Skeletal muscle satellite cell (primary cell): ENCODE measurements around the gene NWD2.
A peak's percentile ranks its signal among the peaks of the same experiment; 100 is the strongest.

Experiments
- H3K27me3 ChIP-seq: 2 replicates; pipeline ENCODE4 v1.7.0; 2013; ENCODE audit warnings: low read length; ENCODE audit not compliant: control insufficient read depth, insufficient read depth
- H3K36me3 ChIP-seq: 2 replicates; pipeline ENCODE4 v1.7.0; 2013; ENCODE audit warnings: mild to moderate bottlenecking, control low read depth, low read length; ENCODE audit not compliant: insufficient read depth
- H3K4me1 ChIP-seq: 2 replicates; pipeline ENCODE4 v1.7.0; 2013; ENCODE audit warnings: low read length; ENCODE audit not compliant: control insufficient read depth, insufficient read depth
- H3K4me2 ChIP-seq: 2 replicates; pipeline ENCODE4 v1.7.0; 2013; ENCODE audit warnings: mild to moderate bottlenecking, low read length
- H3K4me3 ChIP-seq: 2 replicates; pipeline ENCODE4 v1.7.0; 2013; ENCODE audit warnings: low read length
- H3K9ac ChIP-seq: 2 replicates; pipeline ENCODE4 v1.7.0; 2013; ENCODE audit warnings: mild to moderate bottlenecking, low read depth, low read length, moderate library complexity
- H3K9me3 ChIP-seq: replicated peaks from 2 replicates; pipeline ENCODE4 v1.7.0; 2013; ENCODE audit warnings: mild to moderate bottlenecking, control low read depth, low read length

The NWD2 gene

DNA sequence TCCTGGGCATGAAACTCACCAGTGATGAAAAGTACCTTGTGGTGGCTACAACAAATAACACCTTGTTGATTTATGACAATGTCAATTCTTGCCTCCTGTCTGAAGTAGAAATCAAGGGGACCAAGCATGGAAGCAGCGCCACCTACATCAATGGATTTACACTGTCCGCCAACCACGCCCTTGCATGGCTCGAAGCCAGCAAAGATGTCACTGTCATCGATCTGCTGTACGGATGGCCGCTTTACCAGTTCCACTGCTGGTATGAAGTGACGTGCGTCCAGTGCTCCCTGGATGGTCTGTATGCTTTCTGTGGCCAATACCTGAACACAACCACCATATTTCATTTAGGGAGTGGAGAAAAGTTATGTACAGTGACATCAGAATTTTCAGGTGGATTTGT lies 200.5 kb downstream of the NWD2 start:
- H3K27me3 ChIP-seq: peaks cover 3% of the 10 kb centered on the region
- no peaks in the 10 kb centered on the region for H3K36me3 ChIP-seq
- no peak overlapping the region for H3K4me3 ChIP-seq
- no peak overlapping the region for H3K4me2 ChIP-seq
- no peak overlapping the region for H3K9ac ChIP-seq
- no peaks in the 10 kb centered on the region for H3K9me3 ChIP-seq
- no peaks in the 10 kb centered on the region for H3K4me1 ChIP-seq

DNA sequence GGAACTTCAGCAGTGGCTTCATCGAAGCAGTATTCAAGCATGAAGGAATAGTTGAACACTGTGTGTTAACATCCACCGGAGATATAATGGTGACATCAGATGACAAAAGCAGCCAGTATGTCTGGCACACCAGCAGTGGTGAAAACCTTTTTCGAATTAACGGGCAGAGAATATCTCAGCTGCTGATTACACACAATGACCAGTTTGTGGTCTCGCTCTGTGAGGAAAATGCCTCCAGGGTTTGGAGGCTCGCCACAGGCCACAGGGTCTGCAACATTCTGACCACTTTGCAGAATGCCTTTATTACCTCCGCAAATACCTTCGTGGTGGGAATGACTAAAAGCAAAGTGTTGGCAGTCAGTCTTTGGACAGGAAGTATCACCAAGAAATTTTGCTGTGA lies 201.5 kb downstream of the NWD2 start:
- H3K36me3 ChIP-seq: no peaks in the 10 kb centered on the region
- no peak overlapping the region for H3K9ac ChIP-seq
- no peak overlapping the region for H3K4me2 ChIP-seq
- H3K9me3 ChIP-seq: no peaks in the 10 kb centered on the region
- no peaks in the 10 kb centered on the region for H3K4me1 ChIP-seq
- peaks cover 3% of the 10 kb centered on the region for H3K27me3 ChIP-seq
- H3K4me3 ChIP-seq: no peak overlapping the region

DNA sequence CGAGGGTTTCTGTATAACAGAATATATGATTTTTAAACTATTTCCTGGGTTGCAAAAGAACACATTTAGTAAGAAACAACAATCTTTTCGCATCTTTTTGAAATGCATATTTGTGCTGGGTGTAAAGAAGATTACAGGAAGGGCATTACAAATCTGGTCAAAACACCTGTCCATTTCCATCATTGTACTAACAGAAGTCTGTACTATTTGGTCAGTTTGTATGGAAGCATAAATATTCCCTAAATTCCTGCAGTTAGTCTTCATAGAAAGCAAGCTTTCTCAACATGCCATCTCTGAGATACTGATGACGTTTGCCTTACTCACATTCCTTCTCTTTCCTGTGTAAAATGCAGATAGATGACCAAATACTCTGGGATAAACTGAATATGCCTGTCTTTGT lies 203.3 kb downstream of the NWD2 start:
- no peaks in the 10 kb centered on the region for H3K9me3 ChIP-seq
- no peaks in the 10 kb centered on the region for H3K36me3 ChIP-seq
- no peak overlapping the region for H3K4me3 ChIP-seq
- H3K4me1 ChIP-seq: no peaks in the 10 kb centered on the region
- H3K27me3 ChIP-seq: peaks cover 5% of the 10 kb centered on the region
- H3K4me2 ChIP-seq: no peak overlapping the region
- no peak overlapping the region for H3K9ac ChIP-seq

DNA sequence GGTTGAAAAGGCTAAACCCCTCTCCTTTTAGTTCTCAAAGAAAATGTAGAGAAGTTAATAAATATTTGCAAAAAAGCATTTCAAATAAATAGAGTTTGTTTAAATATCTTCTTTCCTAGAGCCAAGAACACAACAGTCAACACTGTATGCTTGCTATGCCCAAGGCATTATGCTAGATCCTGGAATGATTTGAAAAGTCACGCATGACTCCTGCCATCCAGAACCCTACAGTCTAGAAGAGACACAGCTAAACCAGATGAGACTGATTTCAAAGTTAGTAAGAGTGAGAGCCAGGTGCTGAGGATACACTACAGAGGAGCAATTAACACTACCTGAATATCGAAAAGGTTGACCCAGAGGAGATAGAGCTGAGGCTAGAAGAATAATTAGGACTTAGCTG lies 205.8 kb downstream of the NWD2 start:
- Histone ChIP-seq H3K9ac (no peak overlapping the region), H3K4me1 (peaks cover 6% of the 10 kb centered on the region), H3K4me2 (no peak overlapping the region), H3K36me3 (no peaks in the 10 kb centered on the region), H3K9me3 (no peaks in the 10 kb centered on the region), H3K27me3 (peaks cover 28% of the 10 kb centered on the region), H3K4me3 (no peak overlapping the region)

DNA sequence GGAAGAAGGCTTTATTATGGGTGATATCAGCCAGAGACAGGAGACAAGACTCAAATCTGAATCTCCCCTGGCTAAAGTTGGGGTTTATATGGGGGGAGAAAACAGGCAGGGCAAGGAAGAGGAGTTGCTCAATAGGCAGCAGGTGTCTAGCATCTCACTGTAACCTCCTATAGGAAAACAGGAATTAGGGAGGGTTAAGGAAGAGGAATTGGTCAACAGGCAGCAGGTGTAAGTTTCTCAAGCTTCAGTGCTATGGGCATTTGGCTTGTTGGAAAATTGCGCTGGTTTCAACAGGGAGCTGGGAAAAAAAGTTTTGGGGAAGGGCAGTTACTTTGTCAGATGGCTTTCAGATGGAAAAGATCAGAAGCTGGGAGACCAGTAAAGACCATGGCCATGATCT lies 206.4 kb downstream of the NWD2 start:
- H3K4me1 ChIP-seq: peaks cover 6% of the 10 kb centered on the region
- no peaks in the 10 kb centered on the region for H3K36me3 ChIP-seq
- no peak overlapping the region for H3K4me3 ChIP-seq
- H3K4me2 ChIP-seq: no peak overlapping the region
- peaks cover 34% of the 10 kb centered on the region for H3K27me3 ChIP-seq
- H3K9ac ChIP-seq: no peak overlapping the region
- H3K9me3 ChIP-seq: no peaks in the 10 kb centered on the region

DNA sequence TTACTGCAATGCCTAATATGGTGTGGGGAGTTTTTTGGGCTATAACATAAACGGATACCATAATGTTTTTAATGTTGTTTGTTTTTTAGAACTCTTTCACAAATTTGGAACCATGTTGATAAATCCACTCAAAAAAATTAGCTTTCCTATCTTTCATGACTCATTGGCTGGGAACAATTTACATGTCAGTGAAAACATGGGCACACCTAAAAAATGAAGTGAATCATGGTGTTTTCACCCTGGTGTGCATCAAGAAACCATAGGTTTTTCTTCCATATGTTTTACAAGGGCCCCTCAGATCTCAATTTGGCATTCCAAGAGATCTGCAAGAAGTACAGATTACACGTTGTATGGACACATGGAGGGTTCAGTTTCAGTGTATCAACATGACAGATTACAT lies 207.1 kb downstream of the NWD2 start:
- Histone ChIP-seq H3K27me3 (peaks cover 41% of the 10 kb centered on the region), H3K9ac (no peak overlapping the region), H3K36me3 (no peaks in the 10 kb centered on the region), H3K4me3 (no peak overlapping the region), H3K9me3 (no peaks in the 10 kb centered on the region), H3K4me2 (no peak overlapping the region), H3K4me1 (peaks cover 6% of the 10 kb centered on the region)

DNA sequence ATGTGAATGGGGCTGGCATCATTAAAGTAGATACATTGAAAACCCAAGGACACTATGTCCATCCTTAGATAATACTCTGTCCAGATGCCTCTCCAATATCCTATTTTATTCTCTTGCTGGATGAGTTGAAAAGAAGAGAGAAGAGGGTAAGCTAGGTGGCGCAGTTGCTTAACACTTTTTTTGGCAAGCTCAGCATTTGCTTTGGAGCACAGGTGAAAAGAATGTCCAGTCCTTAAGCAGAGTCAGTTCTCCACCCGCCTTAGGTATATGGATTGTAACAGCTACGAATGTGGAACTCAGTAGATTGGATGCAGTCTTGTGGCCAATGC lies 208.4 kb downstream of the NWD2 start:
- no peaks in the 10 kb centered on the region for H3K9me3 ChIP-seq
- H3K4me3 ChIP-seq: no peak overlapping the region
- peak overlapping the region; percentile 83 for H3K4me2 ChIP-seq
- no peaks in the 10 kb centered on the region for H3K36me3 ChIP-seq
- peaks cover 48% of the 10 kb centered on the region for H3K27me3 ChIP-seq
- peaks cover 6% of the 10 kb centered on the region for H3K4me1 ChIP-seq
- H3K9ac ChIP-seq: no peak overlapping the region

DNA sequence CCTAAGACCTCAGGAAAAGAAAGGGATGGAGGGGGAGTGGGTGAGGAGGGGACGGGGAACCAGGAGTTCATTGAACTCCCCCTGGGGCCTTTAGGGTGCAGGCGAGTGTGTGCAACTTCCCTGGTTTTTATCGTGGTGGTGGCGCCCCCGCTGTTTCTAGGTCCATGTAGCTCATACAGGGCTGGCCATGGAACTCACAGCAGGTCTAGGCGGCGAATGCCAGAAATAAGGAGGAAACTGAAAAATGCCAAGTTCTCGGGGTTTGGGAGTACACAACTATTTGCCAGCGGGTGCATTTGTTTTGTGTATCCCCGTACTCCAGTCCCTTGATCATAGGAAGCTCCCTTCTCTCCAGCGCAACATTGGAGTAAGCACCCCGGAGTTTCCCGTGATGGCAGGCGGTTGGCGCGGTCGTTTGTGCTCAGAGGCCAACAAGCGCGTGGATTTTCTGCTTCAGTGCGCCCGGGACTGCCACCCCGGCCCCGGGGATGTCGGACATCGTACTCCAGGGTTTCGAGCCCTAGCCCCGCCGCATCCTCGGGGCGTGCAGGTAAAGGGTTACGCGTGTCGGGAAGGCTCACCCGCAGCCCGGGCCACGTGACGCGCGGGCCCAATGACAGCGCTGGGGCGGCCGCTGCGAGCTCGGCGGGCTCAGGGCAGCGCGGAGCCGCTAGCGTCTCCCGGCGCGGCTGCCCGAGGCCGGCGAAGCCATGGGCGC lies 208.9 kb downstream of the NWD2 start:
- H3K27me3 ChIP-seq: peaks cover 49% of the 10 kb centered on the region
- no peaks in the 10 kb centered on the region for H3K36me3 ChIP-seq
- no peak overlapping the region for H3K9ac ChIP-seq

DNA sequence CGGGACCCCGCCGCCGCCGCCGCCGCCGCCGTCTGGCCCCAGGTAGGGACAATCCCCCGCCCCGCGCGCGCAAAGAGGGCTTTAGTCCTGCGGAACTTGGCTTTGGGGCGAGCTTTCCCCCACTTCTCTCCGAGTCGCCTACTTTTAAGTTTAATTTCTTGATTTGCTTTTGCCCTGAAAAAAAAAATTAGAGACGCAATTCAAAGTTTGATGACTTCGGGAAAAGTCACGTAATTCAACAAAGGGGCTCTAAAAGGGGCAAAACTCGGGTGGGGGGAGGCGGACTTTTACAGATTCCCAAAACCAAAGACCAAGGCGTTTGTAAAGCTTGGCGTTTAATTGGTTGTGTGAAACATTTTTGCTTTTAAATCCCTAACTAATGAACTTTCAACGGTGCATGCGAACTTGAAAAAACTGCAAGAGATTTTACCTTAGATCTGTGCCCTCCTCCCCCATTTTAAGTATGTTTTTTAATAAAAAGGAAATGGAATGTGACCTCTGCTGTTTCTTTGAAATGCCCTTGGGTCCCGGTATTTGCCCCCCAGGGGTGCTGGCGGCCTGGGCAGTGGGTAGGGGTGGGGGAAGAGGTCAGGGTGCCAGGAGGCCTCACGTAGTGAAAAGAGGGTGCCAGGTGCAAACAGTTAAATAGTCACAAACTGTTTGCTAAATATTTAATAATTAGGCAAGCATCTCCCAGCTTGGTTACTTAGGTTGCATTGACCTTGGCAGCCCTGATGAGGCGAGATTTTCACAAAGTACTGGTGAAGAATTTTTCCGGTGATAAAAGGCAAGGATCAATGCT lies 209.7 kb downstream of the NWD2 start:
- peak overlapping the region; percentile 68 for H3K4me3 ChIP-seq
- peaks cover 49% of the 10 kb centered on the region for H3K27me3 ChIP-seq
- H3K9ac ChIP-seq: no peak overlapping the region
- peaks cover 6% of the 10 kb centered on the region for H3K4me1 ChIP-seq
- peak overlapping the region; percentile 83 for H3K4me2 ChIP-seq
- H3K36me3 ChIP-seq: no peaks in the 10 kb centered on the region
- no peaks in the 10 kb centered on the region for H3K9me3 ChIP-seq

More for the DNA sequence above, 208.9 kb downstream of the NWD2 start:
- no peaks in the 10 kb centered on the region for H3K9me3 ChIP-seq
- peak overlapping the region; percentile 68 for H3K4me3 ChIP-seq
- H3K4me2 ChIP-seq: peak overlapping the region; percentile 83
- peaks cover 6% of the 10 kb centered on the region for H3K4me1 ChIP-seq

DNA sequence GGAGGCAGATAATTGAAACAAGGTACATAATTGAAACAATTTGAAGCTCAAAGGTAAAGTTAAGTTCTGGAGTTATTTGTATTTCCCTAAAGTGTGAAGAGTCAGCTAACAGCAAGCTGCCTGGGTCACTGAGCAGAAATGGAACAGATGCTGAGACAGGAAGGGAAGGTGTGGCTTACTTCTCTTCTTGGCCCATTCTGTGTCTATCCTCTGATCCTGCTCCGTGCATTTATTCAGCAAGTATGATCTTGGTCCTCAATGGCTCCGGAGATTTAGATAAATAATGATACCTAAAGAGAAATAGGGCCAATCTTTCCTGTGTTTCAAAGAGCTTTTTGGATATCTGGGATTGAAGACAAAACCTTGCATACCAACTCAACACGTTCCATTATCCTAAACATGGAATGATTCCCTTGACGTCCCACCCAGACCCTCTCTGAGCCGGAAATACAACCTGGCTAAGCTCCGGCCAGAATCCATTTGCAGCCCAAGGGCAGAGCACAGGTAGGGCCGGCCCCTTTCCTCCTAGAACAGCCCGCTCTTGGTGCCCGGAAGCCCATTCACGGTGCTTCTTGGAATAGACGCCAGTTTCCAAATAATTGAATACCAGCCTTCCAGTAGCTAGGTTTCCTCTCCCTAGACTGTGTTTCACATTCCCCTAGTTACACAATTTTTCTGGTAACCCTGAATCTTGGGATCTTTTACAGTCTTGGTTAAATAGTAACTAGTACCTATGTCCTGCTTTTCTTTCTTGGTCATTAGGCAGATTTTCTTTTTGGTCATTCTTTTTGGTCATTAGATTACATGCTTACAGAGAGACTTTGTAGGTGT lies 211.0 kb downstream of the NWD2 start:
- H3K4me2 ChIP-seq: no peak overlapping the region
- no peaks in the 10 kb centered on the region for H3K36me3 ChIP-seq
- no peaks in the 10 kb centered on the region for H3K9me3 ChIP-seq
- H3K4me1 ChIP-seq: peaks cover 6% of the 10 kb centered on the region
- no peak overlapping the region for H3K9ac ChIP-seq
- H3K27me3 ChIP-seq: peaks cover 49% of the 10 kb centered on the region
- H3K4me3 ChIP-seq: no peak overlapping the region

DNA sequence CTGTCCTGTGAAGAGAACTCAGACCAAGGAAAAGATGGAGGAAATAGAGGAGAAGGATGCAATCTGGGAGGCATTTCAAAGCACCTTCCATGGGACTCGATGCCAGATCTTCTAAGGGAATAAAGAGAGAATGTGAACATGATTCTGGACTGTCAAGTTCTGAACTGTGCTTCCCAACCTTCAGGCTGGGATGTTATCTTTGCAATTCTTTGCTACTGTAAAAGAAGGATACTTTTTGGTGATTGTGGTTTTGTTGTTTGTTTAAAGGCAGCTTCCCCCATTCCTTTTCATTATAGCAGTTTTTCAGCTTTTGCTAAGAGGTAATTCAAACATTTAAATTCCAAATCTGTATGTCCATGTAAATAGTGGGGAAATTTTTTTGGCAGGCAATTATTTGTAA lies 217.3 kb downstream of the NWD2 start:
- Histone ChIP-seq H3K9ac (no peak overlapping the region), H3K36me3 (no peaks in the 10 kb centered on the region), H3K27me3 (peaks cover 9% of the 10 kb centered on the region), H3K4me3 (no peak overlapping the region), H3K4me2 (no peak overlapping the region), H3K4me1 (no peaks in the 10 kb centered on the region), H3K9me3 (no peaks in the 10 kb centered on the region)
